ENCODE data around the gene NRG4. TPM values are rescaled to one million over a fixed set of nuclear protein-coding genes. Genes with fewer than 3 reads are reported as not detected.
A peak's percentile ranks its signal among the peaks of the same experiment; 100 is the strongest.
"Not testable (repeated sequence)": the region's sequence is repeated elsewhere in the genome, so short reads cannot be mapped to it uniquely, and the experiment has no call there.

NRG4 gene
- total RNA-seq, 1 donor from 2014 or later: 3.2 TPM

DNA sequence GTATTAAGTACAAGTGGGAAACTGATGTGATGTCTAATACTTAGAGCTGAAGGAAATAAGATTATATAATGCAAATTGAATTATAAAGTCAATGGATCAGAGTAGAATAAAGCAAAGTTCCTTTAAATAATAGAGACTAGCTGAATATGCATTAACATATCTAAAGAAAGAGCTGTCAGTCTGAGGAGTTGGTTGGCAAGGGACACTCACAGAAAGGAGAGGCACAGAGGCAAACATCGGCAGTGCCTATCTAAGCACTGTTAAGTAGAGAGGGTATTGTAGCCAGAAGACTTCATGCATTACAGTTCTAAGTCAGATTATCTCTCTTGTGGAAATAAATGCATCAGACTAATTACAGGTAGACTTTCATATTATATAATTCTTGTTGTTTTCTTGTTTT, 16.6 kb downstream of the NRG4 start:
- no peak for ATAC-seq
- DNase-seq (ENCODE audit: low spot score): no peak

GRCh38 chr15:75994220-75994619, 18.0 kb downstream of the NRG4 start:
- ATAC-seq (no peak), DNase-seq (ENCODE audit: low spot score) (no peak)

GRCh38 chr15:75992897-75993296, 19.3 kb downstream of the NRG4 start:
- no peak for DNase-seq (ENCODE audit: low spot score)
- ATAC-seq: no peak

- DNase-seq (ENCODE audit: low spot score) (no peak), ATAC-seq (no peak)
These were observed 22.3 kb downstream of the NRG4 start for GRCh38 chr15:75989875-75990274.

- ATAC-seq (no peak), DNase-seq (ENCODE audit: low spot score) (no peak)
These were observed 23.2 kb downstream of the NRG4 start for GRCh38 chr15:75989045-75989444.

DNA sequence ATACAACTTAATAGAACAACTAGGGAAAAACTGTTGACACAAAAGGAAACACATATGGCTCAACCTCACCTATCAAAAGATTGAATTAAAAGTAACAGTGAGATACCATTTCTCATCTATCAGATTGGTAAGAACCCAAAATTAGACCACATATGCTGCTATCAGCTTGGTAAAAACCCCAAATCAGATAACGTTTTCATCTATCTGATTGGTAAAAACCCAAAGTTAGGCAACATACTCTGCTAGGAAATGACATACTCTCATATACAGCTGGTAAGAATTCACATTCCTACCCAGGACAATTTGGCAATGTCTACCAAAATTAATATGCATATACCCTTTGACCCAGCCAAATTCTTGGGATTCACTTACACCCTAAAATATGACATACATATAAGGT, 26.3 kb downstream of the NRG4 start:
- DNase-seq (ENCODE audit: low spot score) (no peak), ATAC-seq (no peak)

GRCh38 chr15:75984706-75985105, 27.5 kb downstream of the NRG4 start:
- ATAC-seq; DNase-seq (ENCODE audit: low spot score): not testable (repeated sequence)

- ATAC-seq (no peak), DNase-seq (ENCODE audit: low spot score) (no peak)
These were observed 29.8 kb downstream of the NRG4 start for GRCh38 chr15:75982468-75982867.

GRCh38 chr15:75981149-75981815, 30.9 kb downstream of the NRG4 start:
- DNase-seq (ENCODE audit: low spot score) (no peak), ATAC-seq (no peak)

- not testable (repeated sequence) for DNase-seq (ENCODE audit: low spot score); ATAC-seq
These were observed 35.5 kb downstream of the NRG4 start for GRCh38 chr15:75976766-75977165.

GRCh38 chr15:75966073-75966472, 46.2 kb downstream of the NRG4 start:
- ATAC-seq (no peak), DNase-seq (ENCODE audit: low spot score) (no peak)

- ATAC-seq (no peak), DNase-seq (ENCODE audit: low spot score) (no peak)
These were observed 50.9 kb downstream of the NRG4 start for GRCh38 chr15:75961331-75961730.

DNA sequence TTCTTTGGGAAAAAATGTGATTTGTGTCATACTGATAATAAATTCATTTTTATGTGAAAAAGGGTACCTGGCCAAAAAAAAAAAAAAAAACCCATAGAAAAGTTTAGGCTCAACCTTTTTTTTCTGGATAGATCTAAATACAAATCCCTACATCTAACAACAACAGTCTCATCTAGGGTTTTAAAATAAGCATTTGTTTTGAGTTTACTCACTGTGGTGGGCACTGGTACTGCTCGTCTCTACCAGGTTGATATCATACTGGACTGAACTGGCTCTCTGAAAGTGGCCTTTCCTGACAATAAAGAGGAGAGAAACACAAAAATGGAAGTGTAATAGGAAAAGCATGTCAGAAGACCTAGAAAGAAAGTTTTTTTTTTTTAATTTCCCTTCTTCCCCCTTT, 56.5 kb downstream of the NRG4 start:
- no peak for DNase-seq (ENCODE audit: low spot score)
- ATAC-seq: no peak

DNA sequence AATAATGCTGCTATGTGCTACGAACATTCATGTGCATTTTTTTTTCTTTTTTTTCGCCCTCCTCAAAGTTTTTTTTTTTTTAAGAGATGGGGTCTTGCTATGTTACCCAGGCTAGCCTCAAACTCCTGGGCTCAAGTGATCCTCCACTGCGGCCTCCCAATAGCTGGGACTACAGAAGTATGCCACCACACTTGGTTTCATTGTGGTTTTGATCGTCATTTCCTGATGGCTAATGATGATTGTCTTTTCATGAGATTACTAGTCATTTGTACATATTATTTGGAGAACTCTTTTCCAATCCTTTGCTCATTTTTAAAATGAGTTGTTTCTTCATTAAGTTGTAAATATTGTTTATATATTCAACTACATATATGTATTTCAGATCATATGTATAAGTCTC, 59.7 kb downstream of the NRG4 start:
- ATAC-seq (no peak), DNase-seq (ENCODE audit: low spot score) (no peak)

DNA sequence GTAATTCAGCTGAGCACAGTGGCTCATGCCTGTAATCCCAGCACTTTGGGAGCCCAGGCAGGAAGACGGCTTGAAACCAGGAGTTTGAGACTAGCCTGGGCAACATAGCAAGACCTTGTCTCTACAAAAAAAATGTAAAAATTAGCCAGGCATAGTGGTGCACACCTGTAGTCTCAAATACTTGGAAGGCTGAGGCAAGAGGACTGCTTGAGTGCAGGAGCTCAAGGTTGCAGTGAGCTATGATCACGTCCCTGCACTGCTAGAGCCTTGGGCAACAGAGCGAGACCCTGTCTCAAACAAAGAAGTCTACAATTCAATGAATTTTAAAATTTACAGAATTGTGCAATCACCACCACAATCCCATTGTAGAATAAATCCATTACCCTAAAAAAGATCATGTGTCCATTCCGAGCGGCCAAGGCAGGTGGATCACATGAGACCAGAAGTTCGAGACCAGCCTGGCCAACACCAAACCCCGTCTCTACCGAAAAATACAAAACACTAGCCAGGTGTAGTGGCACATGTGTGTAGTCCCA, 63.4 kb downstream of the NRG4 start:
- DNase-seq (ENCODE audit: low spot score) (no peak), ATAC-seq (no peak)

DNA sequence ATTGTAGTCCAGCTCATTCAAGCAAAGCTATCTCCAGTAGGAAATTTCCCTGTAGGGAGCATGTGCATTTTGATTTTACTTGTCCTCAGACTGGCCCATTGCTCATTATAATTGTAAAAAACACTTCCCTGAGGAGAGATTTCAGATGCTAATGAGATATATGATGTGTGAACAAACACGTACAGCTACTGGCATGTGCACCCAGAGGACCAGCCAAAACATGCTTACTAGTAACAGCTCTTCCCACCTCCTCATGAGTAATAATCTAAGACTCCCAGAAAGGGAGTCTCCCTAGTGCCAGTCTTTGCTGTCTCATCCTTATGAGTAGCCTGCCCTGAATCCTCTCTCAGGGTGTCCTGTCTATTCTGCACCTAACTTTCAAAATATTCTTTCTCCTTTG, 65.1 kb downstream of the NRG4 start:
- DNase-seq (ENCODE audit: low spot score) (no peak), ATAC-seq (no peak)

DNA sequence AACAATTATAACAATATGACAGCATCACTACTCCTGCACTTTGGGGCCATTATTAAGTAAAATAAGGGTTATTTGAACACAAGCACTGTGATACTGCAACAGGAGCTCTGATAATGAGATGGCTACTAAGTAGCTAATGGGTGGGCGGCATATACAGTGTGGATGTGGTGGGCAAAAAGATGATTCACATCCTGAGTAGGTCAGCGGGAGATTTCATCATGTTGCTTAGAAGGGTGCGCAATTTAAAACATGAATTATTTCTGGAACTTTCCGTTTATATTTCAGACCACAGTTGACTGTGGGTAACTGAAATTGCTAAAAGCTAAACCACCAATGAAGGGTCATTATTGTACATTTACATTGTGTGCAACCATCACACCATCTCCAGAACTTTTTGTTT, 66.3 kb downstream of the NRG4 start:
- ATAC-seq (no peak), DNase-seq (ENCODE audit: low spot score) (no peak)

DNA sequence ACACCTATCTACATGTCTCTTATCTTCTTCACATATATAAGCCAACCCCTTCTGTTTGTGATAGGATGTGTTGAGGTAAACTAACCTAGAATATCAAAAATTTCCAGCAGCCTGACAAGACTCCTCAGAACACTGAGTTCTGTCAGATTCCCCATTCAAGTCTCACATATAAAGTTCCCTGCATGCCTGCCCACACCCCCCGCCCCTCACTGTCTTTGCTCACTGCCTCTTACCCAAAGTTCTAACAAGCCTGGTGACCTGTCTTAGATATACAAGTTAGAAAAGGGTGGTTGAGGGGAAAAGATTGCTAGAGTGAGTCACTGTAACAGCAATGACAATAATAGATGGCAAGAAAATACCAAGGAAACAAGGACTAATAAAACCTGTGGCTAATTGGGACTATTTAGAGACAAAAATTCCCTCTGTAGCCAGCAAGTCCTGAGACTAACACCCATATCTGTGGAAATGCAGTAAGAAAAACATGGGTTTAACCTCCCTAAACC, 68.5 kb downstream of the NRG4 start:
- ATAC-seq (peak; percentile 10), DNase-seq (ENCODE audit: low spot score) (no peak)

- DNase-seq (ENCODE audit: low spot score): no peak
- ATAC-seq: no peak
These were observed 69.0 kb downstream of the NRG4 start for GRCh38 chr15:75943246-75943645.

- DNase-seq (ENCODE audit: low spot score) (no peak), ATAC-seq (peak; percentile 78)
These were observed 69.8 kb downstream of the NRG4 start for GRCh38 chr15:75942464-75942863.

DNA sequence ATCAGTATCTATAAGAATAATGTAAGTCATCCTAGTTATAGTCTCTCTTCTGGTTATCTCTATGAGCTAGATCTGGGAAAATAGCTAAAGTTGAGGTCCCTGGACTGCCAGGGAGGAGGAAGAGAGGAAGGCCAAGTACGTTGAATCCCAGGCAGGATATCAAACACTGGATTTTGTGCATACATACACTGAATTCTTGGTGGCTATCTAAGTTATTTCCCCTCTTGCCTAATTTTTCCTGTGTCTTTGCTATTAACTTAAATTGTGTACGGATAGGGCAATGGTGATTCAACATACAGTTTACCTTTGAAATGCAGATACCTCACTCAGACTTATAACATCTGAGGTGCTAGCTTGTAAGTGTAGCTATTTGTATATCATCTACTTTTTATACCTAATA, 81.4 kb downstream of the NRG4 start:
- DNase-seq (ENCODE audit: low spot score): no peak
- no peak for ATAC-seq

DNA sequence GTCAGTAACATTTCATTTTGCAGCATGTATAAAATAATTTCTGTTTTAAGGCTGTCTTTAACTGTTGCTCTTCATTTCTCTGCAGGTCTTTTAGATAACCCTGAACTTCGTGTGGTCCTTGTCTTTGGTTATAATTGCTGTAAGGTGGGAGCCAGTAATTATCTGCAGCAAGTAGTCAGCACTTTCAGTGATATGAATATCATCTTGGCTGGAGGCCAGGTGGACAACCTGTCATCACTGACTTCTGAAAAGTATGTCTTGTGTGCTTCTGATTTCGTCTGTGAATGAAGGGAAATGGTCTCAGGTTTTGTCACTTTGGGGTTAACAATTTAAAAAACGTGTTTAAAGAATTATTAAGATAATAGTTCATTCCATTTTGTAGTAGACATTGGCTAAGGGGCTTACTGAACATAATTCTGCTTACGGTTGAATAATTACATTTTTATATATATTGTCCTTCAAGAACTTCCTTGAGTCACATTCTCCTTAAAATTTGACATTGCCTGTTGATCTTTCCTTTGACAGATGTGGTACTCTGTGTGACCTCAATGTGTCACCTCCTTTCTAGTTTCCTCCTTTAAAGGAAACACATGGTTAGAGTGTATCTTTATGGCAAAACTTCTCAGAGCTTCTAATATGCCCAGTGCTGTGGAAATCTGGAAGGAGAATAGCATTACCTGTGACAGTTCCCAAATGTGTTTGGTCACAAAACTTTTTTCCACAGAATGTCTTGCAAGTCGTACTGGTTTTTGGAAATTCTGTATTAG, 82.2 kb downstream of the NRG4 start:
- DNase-seq (ENCODE audit: low spot score): no peak
- no peak for ATAC-seq

Data from left lobe of liver (tissue), 2 donors.